GM12878 (cell line): Measurements from ENCODE around the gene KCNAB2.

Experiments
- CBFB ChIP-seq: IDR thresholded peaks from 2 replicates; pipeline ENCODE4 v1.6.1; 2016; ENCODE audit warnings: antibody characterized with exemption, low read depth
- CEBPZ ChIP-seq: fragments of 150-350 bp; IDR thresholded peaks from 2 replicates; pipeline ENCODE4 v1.6.1; 2016; ENCODE audit warnings: low read depth, low read length
- CTCF ChIP-seq, 3 experiments: IDR thresholded peaks in 2 of 3; conservative IDR thresholded peaks in 1 of 3; 2 replicates each; pipeline ENCODE4 v1.5.1; 2011; ENCODE audit warnings: low read depth in 3 of 3, low read length in 3 of 3, mild to moderate bottlenecking in 3 of 3, control low read depth in 2 of 3, moderate library complexity in 2 of 3, inconsistent platforms in 1 of 3, mixed read lengths in 1 of 3; ENCODE audit not compliant: control insufficient read depth in 2 of 3, insufficient read depth in 1 of 3; ENCODE audit errors: extremely low read depth in 1 of 3
- POLR2A ChIP-seq: IDR thresholded peaks from 2 replicates; pipeline ENCODE4 v1.6.1; 2011; ENCODE audit warnings: low read depth, mild to moderate bottlenecking, low read length

GRCh38 chr1:6025269-6026094 lies 20.2 kb upstream of the KCNAB2 start:
- TF ChIP-seq CTCF (IDR thresholded peaks at IDR 0.05 in 2 of 3, conservative IDR thresholded peaks at IDR 0.05 in 1 of 3; ENCODE audit: control insufficient read depth in 2 of 3, extremely low read depth in 1 of 3, insufficient read depth in 1 of 3, low read depth in 3 of 3, low read length in 3 of 3) (no peak), CBFB (no peak), CEBPZ (no peak), POLR2A (no peak)
